Measurements from ENCODE around the gene ZFAND5.

- no peak for TF ChIP-seq EP300 (conservative IDR thresholded peaks at IDR 0.05; ENCODE audit: poor library complexity, severe bottlenecking)
- TF ChIP-seq CTCF (IDR thresholded peaks at IDR 0.05; ENCODE audit: poor library complexity, severe bottlenecking) = no peak
- TF ChIP-seq SMC3 (conservative IDR thresholded peaks at IDR 0.05; ENCODE audit: poor library complexity) = no peak
- no peak for TF ChIP-seq POLR2AphosphoS5 (IDR thresholded peaks at IDR 0.05)
These were observed 34.4 kb upstream of the ZFAND5 start for GRCh38 chr9:72399391-72399790.

All from neural cell (in vitro differentiated cells).